Fibroblast of skin of right quadriceps (primary cell): ENCODE measurements around the gene DRAM1.

Experiments
- DNase-seq: peaks from one replicate; pipeline ENCODE4 v3.0.0-alpha.2; 2013

Gene DRAM1

DNA sequence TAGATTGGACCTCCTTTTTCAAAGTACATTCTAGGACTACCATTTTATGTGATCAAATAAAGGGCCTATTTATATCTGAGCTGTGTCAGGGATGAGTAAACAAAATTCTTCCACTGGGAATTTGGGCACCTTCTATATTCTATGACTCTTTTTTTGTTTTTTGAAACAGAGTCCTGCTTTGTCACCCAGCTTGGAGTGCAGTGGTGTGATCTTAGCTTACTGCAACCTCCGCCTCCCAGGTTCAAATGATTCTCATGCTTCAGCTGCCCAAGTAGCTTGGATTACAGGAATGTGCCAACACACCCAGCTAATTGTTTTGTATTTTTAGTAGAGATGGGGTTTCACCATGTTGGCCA is 64.8 kb downstream of the DRAM1 start:
- no peak for DNase-seq

GRCh38 chr12:101945369-101946232 is 68.2 kb downstream of the DRAM1 start:
- DNase-seq = peak; percentile 74

DNA sequence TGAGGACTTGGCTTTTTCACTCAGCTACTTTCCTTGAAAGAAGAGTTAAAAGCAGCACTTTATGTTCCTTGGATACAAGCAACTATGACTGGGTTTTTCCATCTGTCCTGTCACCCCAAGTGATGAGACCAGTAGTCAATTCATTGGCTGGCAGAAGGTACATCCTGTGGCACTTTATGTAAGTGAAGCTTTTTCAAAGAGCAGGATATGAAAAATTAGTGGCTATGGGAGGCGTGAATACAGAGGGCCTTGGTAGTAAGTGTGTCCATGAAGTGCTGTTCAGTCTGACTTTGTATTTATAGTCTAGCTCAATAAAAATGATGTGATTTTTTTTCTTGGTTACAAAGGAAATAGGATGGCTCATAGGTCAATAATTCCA is 68.8 kb downstream of the DRAM1 start:
- no peak for DNase-seq

DNA sequence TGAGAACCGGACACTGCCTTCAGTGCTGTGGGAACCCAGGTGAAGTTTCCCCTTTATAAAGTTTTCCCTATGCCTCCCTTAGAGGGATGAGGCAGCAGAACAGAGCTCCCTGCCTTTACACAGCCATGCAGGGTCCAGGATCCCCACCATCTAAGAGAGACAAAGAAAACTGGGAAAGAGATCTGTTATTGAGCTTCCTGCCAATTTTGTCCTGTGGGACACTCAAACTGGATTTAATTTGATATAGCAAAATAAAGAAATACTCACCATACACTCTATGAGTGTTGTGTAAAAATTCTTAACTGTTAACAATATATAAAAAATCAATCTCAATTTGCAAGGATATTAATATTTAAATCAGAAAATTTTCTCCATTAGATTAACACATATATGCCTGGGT is 69.9 kb downstream of the DRAM1 start:
- no peak for DNase-seq

DNA sequence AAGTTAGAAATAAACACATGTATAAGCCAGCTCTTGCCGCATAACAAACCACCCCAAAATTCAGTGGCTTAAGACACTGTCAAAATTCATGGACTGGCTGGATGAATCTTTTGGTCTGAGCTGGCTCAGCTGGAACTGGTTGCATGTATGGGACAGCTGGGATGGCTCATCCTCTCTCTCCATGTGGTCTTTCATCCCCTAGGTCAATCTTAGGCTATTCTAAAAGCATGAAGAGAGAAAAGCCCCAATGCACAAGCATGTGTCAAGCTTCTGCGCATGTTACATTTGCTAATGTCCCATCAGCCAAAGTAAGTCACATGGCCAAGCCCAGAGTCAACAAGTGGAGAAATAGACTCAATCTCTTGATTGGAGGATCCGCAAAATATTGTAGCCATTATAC is 71.0 kb downstream of the DRAM1 start:
- DNase-seq = no peak

- no peak for DNase-seq
Observed at GRCh38 chr12:101951002-101951670, 73.8 kb downstream of the DRAM1 start.

DNA sequence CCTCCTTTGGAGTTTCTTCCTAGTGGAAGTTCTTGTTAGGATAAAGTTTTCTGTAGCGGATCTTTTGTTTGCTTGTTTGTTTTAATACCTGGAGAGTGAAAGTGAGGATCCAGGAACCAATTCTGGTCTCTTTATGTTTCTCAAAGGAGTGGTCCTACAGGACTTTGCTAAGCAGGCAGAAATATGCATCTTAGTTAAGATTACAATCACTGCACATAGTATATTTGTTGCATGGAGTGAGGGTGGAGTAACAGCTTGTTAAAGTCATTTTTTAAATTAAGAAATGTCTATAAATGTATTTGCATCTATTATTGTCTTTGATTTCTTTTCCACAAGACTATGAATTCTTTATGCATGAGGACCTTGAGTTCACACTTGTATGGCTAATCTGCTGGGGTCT is 76.7 kb downstream of the DRAM1 start:
- no peak for DNase-seq

GRCh38 chr12:101954676-101955075 is 77.3 kb downstream of the DRAM1 start:
- DNase-seq = no peak

- DNase-seq = peak; percentile 52
Observed at GRCh38 chr12:101957252-101957959, 80.0 kb downstream of the DRAM1 start.

- no peak for DNase-seq
Observed at GRCh38 chr12:101959607-101960006, 82.2 kb downstream of the DRAM1 start.

- no peak for DNase-seq
Observed at GRCh38 chr12:101962486-101962885, 85.1 kb downstream of the DRAM1 start.

- DNase-seq = no peak
Observed at GRCh38 chr12:101963697-101964096, 86.3 kb downstream of the DRAM1 start.

GRCh38 chr12:101966496-101966895 is 89.1 kb downstream of the DRAM1 start:
- no peak for DNase-seq

GRCh38 chr12:101967506-101967905 is 90.1 kb downstream of the DRAM1 start:
- DNase-seq = no peak

GRCh38 chr12:101968770-101969169 is 91.4 kb downstream of the DRAM1 start:
- no peak for DNase-seq
